SK-N-SH treated with all-trans-retinoic acid at 6 μM for 48 hours (cell line): ENCODE results near the gene DEDD.

ENCODE experiments used
- ATAC-seq: fragments of 200-7000 bp; cut with Tn5 transposase; 3 replicates; pipeline ENCODE4 v1.9.1; 2020; ENCODE audit warnings: mild to moderate bottlenecking, moderate library complexity
- ARNTL ChIP-seq: fragments of 450-650 bp; formaldehyde crosslinking; IDR thresholded peaks from 2 replicates; pipeline ENCODE4 v1.5.0; 2020; ENCODE audit warnings: low read depth, mild to moderate bottlenecking, moderate library complexity, borderline replicate concordance
- BACH2 ChIP-seq: fragments of 250-450 bp; sonication (Bioruptor Pico); IDR thresholded peaks from 2 replicates; pipeline ENCODE4 v1.9.0; 2021; ENCODE audit warnings: mild to moderate bottlenecking, borderline replicate concordance
- CREB5 ChIP-seq: fragments of 250-450 bp; sonication (Bioruptor Pico); IDR thresholded peaks from 2 replicates; pipeline ENCODE4 v1.5.1; 2020; ENCODE audit warnings: low read depth, mild to moderate bottlenecking, moderate library complexity
- CSDC2 ChIP-seq: fragments of 250-450 bp; sonication (Bioruptor Pico); IDR thresholded peaks from 2 replicates; pipeline ENCODE4 v1.5.0; 2020; ENCODE audit warnings: mild to moderate bottlenecking, moderate library complexity
- CSRNP3 ChIP-seq: fragments of 250-450 bp; sonication (Bioruptor Pico); IDR thresholded peaks from 2 replicates; pipeline ENCODE4 v1.5.1; 2021; ENCODE audit warnings: mild to moderate bottlenecking, moderate library complexity
- ESRRG ChIP-seq: fragments of 250-450 bp; sonication (Bioruptor Pico); IDR thresholded peaks from 2 replicates; pipeline ENCODE4 v1.6.1; 2021; ENCODE audit warnings: mild to moderate bottlenecking
- GLIS3 ChIP-seq: fragments of 250-450 bp; sonication (Bioruptor Pico); IDR thresholded peaks from 2 replicates; pipeline ENCODE4 v1.5.0; 2020; ENCODE audit warnings: mild to moderate bottlenecking, moderate library complexity
- ISL1 ChIP-seq: fragments of 250-450 bp; sonication (Bioruptor Pico); IDR thresholded peaks from 2 replicates; pipeline ENCODE4 v2.1.2; 2022; ENCODE audit warnings: mild to moderate bottlenecking, moderate library complexity
- OSR1 ChIP-seq: fragments of 250-450 bp; sonication (Bioruptor Pico); IDR thresholded peaks from 2 replicates; pipeline ENCODE4 v1.8.0; 2022; ENCODE audit warnings: moderate library complexity, mild to moderate bottlenecking, inconsistent platforms
- PATZ1 ChIP-seq: fragments of 250-450 bp; sonication (Bioruptor Pico); IDR thresholded peaks from 2 replicates; pipeline ENCODE4 v1.8.0; 2020; ENCODE audit warnings: mild to moderate bottlenecking, moderate library complexity, borderline replicate concordance
- POU6F1 ChIP-seq: fragments of 250-450 bp; sonication (Bioruptor Pico); IDR thresholded peaks from 2 replicates; pipeline ENCODE4 v1.8.0; 2021; ENCODE audit warnings: low read depth, mild to moderate bottlenecking, moderate library complexity, borderline replicate concordance
- RARB ChIP-seq: fragments of 250-450 bp; sonication (Bioruptor Pico); IDR thresholded peaks from 2 replicates; pipeline ENCODE4 v1.8.0; 2021; ENCODE audit warnings: mild to moderate bottlenecking, moderate library complexity
- SNAI2 ChIP-seq: fragments of 250-450 bp; sonication (Bioruptor Pico); IDR thresholded peaks from 2 replicates; pipeline ENCODE4 v1.5.0; 2020; ENCODE audit warnings: mild to moderate bottlenecking, moderate library complexity
- TCF4 ChIP-seq: fragments of 250-450 bp; sonication (Bioruptor Pico); IDR thresholded peaks from 2 replicates; pipeline ENCODE4 v1.8.0; 2021; ENCODE audit warnings: mild to moderate bottlenecking, moderate library complexity, borderline replicate concordance
- TOX ChIP-seq: fragments of 250-450 bp; sonication (Bioruptor Pico); IDR thresholded peaks from 2 replicates; pipeline ENCODE4 v1.8.0; 2021; ENCODE audit warnings: mild to moderate bottlenecking, moderate library complexity, borderline replicate concordance
- TSHZ2 ChIP-seq: fragments of 250-450 bp; sonication (Bioruptor Pico); IDR thresholded peaks from 2 replicates; pipeline ENCODE4 v1.5.0; 2020; ENCODE audit warnings: mild to moderate bottlenecking, moderate library complexity
- ZC3H10 ChIP-seq: fragments of 250-450 bp; sonication (Bioruptor Pico); IDR thresholded peaks from 2 replicates; pipeline ENCODE4 v1.5.1; 2021; ENCODE audit warnings: mild to moderate bottlenecking, moderate library complexity
- ZFP3 ChIP-seq: fragments of 250-450 bp; sonication (Bioruptor Pico); IDR thresholded peaks from 2 replicates; pipeline ENCODE4 v1.5.0; 2020; ENCODE audit warnings: mild to moderate bottlenecking, moderate library complexity
- ZFP30 ChIP-seq: fragments of 450-650 bp; formaldehyde crosslinking; IDR thresholded peaks from 2 replicates; pipeline ENCODE4 v1.5.0; 2022; ENCODE audit warnings: mild to moderate bottlenecking, moderate library complexity
- ZNF565 ChIP-seq: fragments of 450-650 bp; formaldehyde crosslinking; conservative IDR thresholded peaks from 2 replicates; pipeline ENCODE4 v1.5.0; 2020; ENCODE audit warnings: low read depth, mild to moderate bottlenecking, moderate library complexity
- ZNF70 ChIP-seq: fragments of 450-650 bp; formaldehyde crosslinking; IDR thresholded peaks from 2 replicates; pipeline ENCODE4 v1.5.0; 2020; ENCODE audit warnings: mild to moderate bottlenecking, moderate library complexity
- ZNF8 ChIP-seq: fragments of 450-650 bp; formaldehyde crosslinking; IDR thresholded peaks from 2 replicates; pipeline ENCODE4 v1.5.0; 2020; ENCODE audit warnings: mild to moderate bottlenecking, moderate library complexity

Gene DEDD

GRCh38 chr1:161096530-161096929 is 35.9 kb downstream of the DEDD start:
- TF ChIP-seq CSRNP3 (CRISPR knock-in tag) (no peak), GLIS3 (CRISPR knock-in tag) (no peak), ESRRG (CRISPR knock-in tag) (no peak), TOX (CRISPR knock-in tag) (no peak), TCF4 (CRISPR knock-in tag) (no peak), ZC3H10 (no peak), ZFP30 (CRISPR knock-in tag) (no peak), TSHZ2 (CRISPR knock-in tag) (no peak), SNAI2 (no peak), CREB5 (CRISPR knock-in tag) (no peak), ZNF8 (no peak), BACH2 (CRISPR knock-in tag) (no peak)
- TF ChIP-seq, all 23 proteins: peak for 0
- ATAC-seq: no peak

- no peak for ATAC-seq
Observed at GRCh38 chr1:161096015-161096414, 36.5 kb downstream of the DEDD start.

More at GRCh38 chr1:161096015-161096414, 36.5 kb downstream of the DEDD start:
- TF ChIP-seq ZC3H10 (no peak), OSR1 (no peak), RARB (no peak), ZNF70 (CRISPR knock-in tag) (no peak), CSDC2 (no peak), CREB5 (CRISPR knock-in tag) (no peak), PATZ1 (CRISPR knock-in tag) (no peak), ZFP3 (CRISPR knock-in tag) (no peak), SNAI2 (no peak), POU6F1 (CRISPR knock-in tag) (no peak), ZNF565 (no peak), ARNTL (CRISPR knock-in tag) (no peak), ISL1 (no peak), TSHZ2 (CRISPR knock-in tag) (no peak)
